KMS-11 (cell line): ENCODE data around the gene GARNL3.

Experiments used
- H2AFZ ChIP-seq: fragments of 200-600 bp; sonication (generic); 2 replicates; pipeline ENCODE4 v1.6.1; 2016; ENCODE audit warnings: antibody characterized with exemption, mixed run types, low read depth
- H3K27ac ChIP-seq: fragments of 200-600 bp; sonication (generic); 2 replicates; pipeline ENCODE4 v1.6.1; 2016; ENCODE audit warnings: mild to moderate bottlenecking, mixed run types
- H3K27me3 ChIP-seq: fragments of 200-600 bp; sonication (generic); 2 replicates; pipeline ENCODE4 v1.6.1; 2017; ENCODE audit warnings: mild to moderate bottlenecking, low read depth, mixed run types, moderate library complexity; ENCODE audit not compliant: insufficient read depth
- H3K36me3 ChIP-seq: fragments of 200-600 bp; sonication (generic); 2 replicates; pipeline ENCODE4 v1.6.1; 2017; ENCODE audit warnings: mild to moderate bottlenecking, mixed run types; ENCODE audit not compliant: insufficient read depth
- H3K4me1 ChIP-seq: fragments of 200-600 bp; sonication (generic); 2 replicates; pipeline ENCODE4 v1.6.1; 2016; ENCODE audit warnings: mild to moderate bottlenecking, low read depth, mixed run types; ENCODE audit not compliant: poor library complexity, severe bottlenecking
- H3K4me2 ChIP-seq: fragments of 200-600 bp; sonication (generic); 2 replicates; pipeline ENCODE4 v1.7.0; 2016; ENCODE audit warnings: mild to moderate bottlenecking, mixed run types
- H3K4me3 ChIP-seq: fragments of 200-600 bp; sonication (generic); IDR thresholded peaks from 2 replicates; pipeline ENCODE4 v1.6.1; 2017; ENCODE audit warnings: low read depth, low read length, mixed read lengths; ENCODE audit not compliant: insufficient read depth
- H3K79me2 ChIP-seq: fragments of 200-600 bp; sonication (generic); 2 replicates; pipeline ENCODE4 v1.6.1; 2016; ENCODE audit warnings: low read depth, mixed run types; ENCODE audit not compliant: insufficient read depth
- H3K9ac ChIP-seq: fragments of 200-600 bp; sonication (generic); 2 replicates; pipeline ENCODE4 v1.6.1; 2016; ENCODE audit warnings: mild to moderate bottlenecking, mixed run types
- H4K20me1 ChIP-seq: fragments of 200-600 bp; sonication (generic); 2 replicates; pipeline ENCODE4 v1.6.1; 2016; ENCODE audit warnings: mild to moderate bottlenecking, mixed run types; ENCODE audit not compliant: insufficient read depth
- CTCF ChIP-seq: fragments of 200-600 bp; sonication (generic); conservative IDR thresholded peaks from 2 replicates; pipeline ENCODE4 v1.6.1; 2017; ENCODE audit warnings: low read depth, mild to moderate bottlenecking, antibody characterized with exemption, low read length, moderate library complexity, mixed read lengths

GARNL3 gene

GRCh38 chr9:127403507-127404192, 139.1 kb downstream of the GARNL3 start:
- no peaks in the 10 kb centered on the region for H3K36me3 ChIP-seq
- no peak overlapping the region for H2AFZ ChIP-seq
- peaks cover 18% of the 10 kb centered on the region for H3K4me1 ChIP-seq
- H3K79me2 ChIP-seq = peaks cover 28% of the 10 kb centered on the region
- no peak overlapping the region for H3K27ac ChIP-seq
- H3K27me3 ChIP-seq = no peaks in the 10 kb centered on the region
- H4K20me1 ChIP-seq = no peaks in the 10 kb centered on the region
- H3K4me2 ChIP-seq = no peak overlapping the region
- H3K4me3 ChIP-seq = no peak overlapping the region
- TF ChIP-seq CTCF = no peak
- no peak overlapping the region for H3K9ac ChIP-seq

GRCh38 chr9:127404631-127405030, 140.1 kb downstream of the GARNL3 start:
- no peak overlapping the region for H3K27ac ChIP-seq
- no peaks in the 10 kb centered on the region for H3K36me3 ChIP-seq
- no peak overlapping the region for H3K4me2 ChIP-seq
- no peak overlapping the region for H2AFZ ChIP-seq
- H3K27me3 ChIP-seq = no peaks in the 10 kb centered on the region
- H3K9ac ChIP-seq = no peak overlapping the region
- no peaks in the 10 kb centered on the region for H4K20me1 ChIP-seq
- TF ChIP-seq CTCF = no peak
- H3K79me2 ChIP-seq = peaks cover 18% of the 10 kb centered on the region
- peaks cover 9% of the 10 kb centered on the region for H3K4me1 ChIP-seq
- H3K4me3 ChIP-seq = no peak overlapping the region

GRCh38 chr9:127405344-127406125, 141.0 kb downstream of the GARNL3 start:
- H3K79me2 ChIP-seq = peaks cover 9% of the 10 kb centered on the region; the same call in 1 of the 2 replicates
- no peaks in the 10 kb centered on the region for H3K4me1 ChIP-seq
- H3K9ac ChIP-seq = no peak overlapping the region
- no peak overlapping the region for H3K4me2 ChIP-seq
- no peak overlapping the region for H3K4me3 ChIP-seq
- no peaks in the 10 kb centered on the region for H3K36me3 ChIP-seq
- no peak overlapping the region for H2AFZ ChIP-seq
- no peaks in the 10 kb centered on the region for H3K27me3 ChIP-seq
- no peaks in the 10 kb centered on the region for H4K20me1 ChIP-seq
- H3K27ac ChIP-seq = no peak overlapping the region
- TF ChIP-seq CTCF = no peak

- peaks cover 2% of the 10 kb centered on the region; the same call in 1 of the 2 replicates for H3K79me2 ChIP-seq
- no peak overlapping the region for H3K27ac ChIP-seq
- H3K9ac ChIP-seq = no peak overlapping the region
- H4K20me1 ChIP-seq = no peaks in the 10 kb centered on the region
- no peak for TF ChIP-seq CTCF
- no peak overlapping the region for H2AFZ ChIP-seq
- no peaks in the 10 kb centered on the region for H3K36me3 ChIP-seq
- no peak overlapping the region for H3K4me2 ChIP-seq
- no peaks in the 10 kb centered on the region for H3K27me3 ChIP-seq
- no peak overlapping the region for H3K4me3 ChIP-seq
- H3K4me1 ChIP-seq = no peaks in the 10 kb centered on the region
Observed at GRCh38 chr9:127406799-127407491, 142.4 kb downstream of the GARNL3 start.
